OCI-LY3 (cell line): ENCODE results near the gene TUBGCP5.

ENCODE experiments used
- CTCF ChIP-seq: fragments of 200-600, 300-600 bp; sonication (generic); IDR thresholded peaks from 2 replicates; pipeline ENCODE4 v1.5.1; 2014; ENCODE audit warnings: antibody characterized with exemption, low read length, low read depth
- EZH2phosphoT487 ChIP-seq: fragments of 200-600 bp; shearing (Covaris generic); IDR thresholded peaks from 2 replicates; pipeline ENCODE4 v1.6.1; 2018; ENCODE audit warnings: antibody characterized with exemption, mixed run types, low read depth

- TF ChIP-seq CTCF (no peak), EZH2phosphoT487 (no peak)
Observed at GRCh38 chr15:23064156-23064555, 24.8 kb upstream of the TUBGCP5 start.
